Measurements from ENCODE around the gene OR52I1.

- TF ChIP-seq, protein P1, sequence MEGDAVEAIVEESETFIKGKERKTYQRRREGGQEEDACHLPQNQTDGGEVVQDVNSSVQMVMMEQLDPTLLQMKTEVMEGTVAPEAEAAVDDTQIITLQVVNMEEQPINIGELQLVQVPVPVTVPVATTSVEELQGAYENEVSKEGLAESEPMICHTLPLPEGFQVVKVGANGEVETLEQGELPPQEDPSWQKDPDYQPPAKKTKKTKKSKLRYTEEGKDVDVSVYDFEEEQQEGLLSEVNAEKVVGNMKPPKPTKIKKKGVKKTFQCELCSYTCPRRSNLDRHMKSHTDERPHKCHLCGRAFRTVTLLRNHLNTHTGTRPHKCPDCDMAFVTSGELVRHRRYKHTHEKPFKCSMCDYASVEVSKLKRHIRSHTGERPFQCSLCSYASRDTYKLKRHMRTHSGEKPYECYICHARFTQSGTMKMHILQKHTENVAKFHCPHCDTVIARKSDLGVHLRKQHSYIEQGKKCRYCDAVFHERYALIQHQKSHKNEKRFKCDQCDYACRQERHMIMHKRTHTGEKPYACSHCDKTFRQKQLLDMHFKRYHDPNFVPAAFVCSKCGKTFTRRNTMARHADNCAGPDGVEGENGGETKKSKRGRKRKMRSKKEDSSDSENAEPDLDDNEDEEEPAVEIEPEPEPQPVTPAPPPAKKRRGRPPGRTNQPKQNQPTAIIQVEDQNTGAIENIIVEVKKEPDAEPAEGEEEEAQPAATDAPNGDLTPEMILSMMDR (IDR thresholded peaks at IDR 0.05) = no peak
- TF ChIP-seq POLR2A (IDR thresholded peaks at IDR 0.05) = no peak
Observed at GRCh38 chr11:4644233-4644632, 50.4 kb downstream of the OR52I1 start.
